Erythroblast (primary cell): ENCODE results near the gene HLA-DOB.
A peak's percentile ranks its signal among the peaks of the same experiment; 100 is the strongest.

Source experiments
- GATA1 ChIP-seq: IDR thresholded peaks from 2 replicates; pipeline ENCODE4 v1.6.1; 2011; ENCODE audit warnings: low read depth, mild to moderate bottlenecking, control low read depth, low read length, moderate library complexity
- POLR2A ChIP-seq: IDR thresholded peaks from 2 replicates; pipeline ENCODE4 v1.6.1; 2011; ENCODE audit warnings: mild to moderate bottlenecking, low read length

DNA sequence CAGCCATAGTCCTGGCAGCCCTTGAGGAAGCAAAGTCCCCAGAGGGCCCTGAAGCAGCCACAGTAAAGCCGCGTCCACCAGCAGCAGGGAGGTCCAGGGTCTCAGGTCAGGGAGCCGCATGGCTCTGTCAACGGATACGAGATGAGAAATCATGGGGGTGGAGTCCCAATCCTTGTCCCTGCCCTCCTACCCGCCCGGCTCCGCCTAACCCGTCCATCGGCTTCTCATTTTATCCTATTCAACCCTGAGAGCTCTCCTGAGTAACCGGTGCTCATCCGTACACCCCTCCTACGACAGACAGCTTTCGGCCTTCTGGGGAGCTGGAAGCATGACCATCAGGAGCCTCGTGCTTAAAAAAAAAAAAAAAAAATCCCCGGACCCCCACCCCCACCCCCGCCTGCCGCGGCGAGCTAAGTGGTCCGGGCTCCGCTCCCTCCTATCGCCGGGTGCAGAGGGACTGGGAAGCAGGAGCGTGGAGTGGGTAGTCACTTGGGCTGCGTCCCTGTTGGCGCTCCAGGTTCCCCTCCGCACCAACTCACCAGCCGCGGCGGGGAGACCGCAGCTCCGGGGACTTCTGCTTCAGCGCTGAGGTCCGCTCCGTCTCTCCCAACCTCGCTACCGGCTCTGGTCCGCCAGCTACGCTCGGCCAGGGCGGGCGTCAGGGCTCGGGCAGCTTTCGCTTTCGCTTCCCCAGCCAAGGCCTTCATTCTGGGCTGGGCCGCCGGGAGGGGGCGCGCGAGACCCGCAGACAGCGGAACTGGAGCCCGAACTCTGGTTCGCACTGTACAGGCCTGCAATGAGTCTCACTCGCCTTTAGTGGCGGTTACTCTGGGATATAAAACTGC lies 21.5 kb upstream of the HLA-DOB start, which contains the start of gene TAP2:
- peak; percentile 22 for TF ChIP-seq POLR2A
- no peak for TF ChIP-seq GATA1
